Loucy (cell line): ENCODE results near the gene GRIP1.

Experiments
- H2AFZ ChIP-seq: fragments of 200-600 bp; sonication (generic); 2 replicates; pipeline ENCODE4 v1.6.0; 2016; ENCODE audit warnings: antibody characterized with exemption, mild to moderate bottlenecking, low read length, moderate library complexity
- H3F3A ChIP-seq: fragments of 200-600 bp; 2 replicates; pipeline ENCODE4 v1.6.0; 2016; ENCODE audit warnings: antibody characterized with exemption, low read depth, mild to moderate bottlenecking
- H3K27me3 ChIP-seq: fragments of 200-600 bp; sonication (generic); 2 replicates; pipeline ENCODE4 v1.6.1; 2014; ENCODE audit warnings: low read length, mild to moderate bottlenecking; ENCODE audit not compliant: insufficient read depth, poor library complexity, severe bottlenecking
- H3K36me3 ChIP-seq: fragments of 200-600 bp; sonication (generic); 2 replicates; pipeline ENCODE4 v1.6.1; 2016; ENCODE audit warnings: low read length; ENCODE audit not compliant: insufficient read depth
- H3K4me1 ChIP-seq: fragments of 200-600 bp; sonication (generic); 2 replicates; pipeline ENCODE4 v1.5.1; 2014; ENCODE audit warnings: low read length, mild to moderate bottlenecking; ENCODE audit not compliant: insufficient read depth, poor library complexity, severe bottlenecking
- H3K4me2 ChIP-seq: fragments of 200-600 bp; sonication (generic); 2 replicates; pipeline ENCODE4 v1.6.0; 2014; ENCODE audit warnings: antibody characterized with exemption, low read length, low read depth, mild to moderate bottlenecking; ENCODE audit not compliant: poor library complexity, severe bottlenecking
- H3K4me3 ChIP-seq: fragments of 200-600 bp; sonication (generic); 2 replicates; pipeline ENCODE4 v1.5.1; 2014; ENCODE audit warnings: low read length, mild to moderate bottlenecking, mixed read lengths; ENCODE audit not compliant: poor library complexity, severe bottlenecking
- H3K79me2 ChIP-seq: fragments of 200-600 bp; sonication (generic); 2 replicates; pipeline ENCODE4 v1.6.1; 2014; ENCODE audit warnings: low read length; ENCODE audit not compliant: insufficient read depth
- H3K9ac ChIP-seq: fragments of 200-600 bp; sonication (generic); 2 replicates; pipeline ENCODE4 v1.6.0; 2014; ENCODE audit warnings: mild to moderate bottlenecking, low read depth, low read length, moderate library complexity; ENCODE audit not compliant: poor library complexity, severe bottlenecking
- H3K9me2 ChIP-seq: fragments of 200-600 bp; sonication (generic); replicated peaks from 2 replicates; pipeline ENCODE4 v1.6.1; 2016; ENCODE audit warnings: low read depth, low read length, mixed read lengths
- H3K9me3 ChIP-seq: fragments of 200-600 bp; sonication (generic); 2 replicates; pipeline ENCODE4 v1.6.1; 2014; ENCODE audit warnings: mild to moderate bottlenecking, antibody characterized with exemption, low read length, low read depth; ENCODE audit not compliant: insufficient read depth
- H4K20me1 ChIP-seq: fragments of 200-600 bp; sonication (generic); 2 replicates; pipeline ENCODE4 v1.6.0; 2014; ENCODE audit warnings: antibody characterized with exemption, low read length, mild to moderate bottlenecking; ENCODE audit not compliant: insufficient read depth, poor library complexity, severe bottlenecking
- CTCF ChIP-seq: fragments of 200-600 bp; sonication (generic); conservative IDR thresholded peaks from 2 replicates; pipeline ENCODE4 v1.5.1; 2014; ENCODE audit warnings: mild to moderate bottlenecking, antibody characterized with exemption, low read length
- EZH2phosphoT487 ChIP-seq: fragments of 200-600 bp; IDR thresholded peaks from 2 replicates; pipeline ENCODE4 v1.6.1; 2018; ENCODE audit warnings: antibody characterized with exemption, mild to moderate bottlenecking, moderate library complexity, borderline replicate concordance

The GRIP1 gene

GRCh38 chr12:66679461-66680084 lies 697 bp upstream of the GRIP1 start:
- TF ChIP-seq CTCF (no peak), EZH2phosphoT487 (no peak)
- no peaks in the 10 kb centered on the region for H3F3A ChIP-seq
- H3K9me2 ChIP-seq, result no peaks in the 10 kb centered on the region
- H3K79me2 ChIP-seq, result no peaks in the 10 kb centered on the region
- H3K4me2 ChIP-seq, result no peak overlapping the region
- H3K4me1 ChIP-seq, result no peaks in the 10 kb centered on the region
- peaks cover 8% of the 10 kb centered on the region for H3K27me3 ChIP-seq
- no peak overlapping the region for H3K9ac ChIP-seq
- H3K36me3 ChIP-seq, result no peaks in the 10 kb centered on the region
- no peak overlapping the region for H3K4me3 ChIP-seq
- H2AFZ ChIP-seq, result no peak overlapping the region
- H3K9me3 ChIP-seq, result no peaks in the 10 kb centered on the region
- H4K20me1 ChIP-seq, result no peaks in the 10 kb centered on the region

GRCh38 chr12:66676241-66676640 lies 2.6 kb downstream of the GRIP1 start:
- Histone ChIP-seq H3K27me3 (peaks cover 8% of the 10 kb centered on the region), H3K9me2 (no peaks in the 10 kb centered on the region), H4K20me1 (no peaks in the 10 kb centered on the region), H3F3A (no peaks in the 10 kb centered on the region), H3K4me1 (no peaks in the 10 kb centered on the region), H3K9ac (no peak overlapping the region), H3K4me3 (no peak overlapping the region), H3K4me2 (no peak overlapping the region), H3K9me3 (no peaks in the 10 kb centered on the region), H2AFZ (no peak overlapping the region), H3K36me3 (no peaks in the 10 kb centered on the region), H3K79me2 (no peaks in the 10 kb centered on the region)
- TF ChIP-seq CTCF (no peak), EZH2phosphoT487 (no peak)

GRCh38 chr12:66674495-66675122 lies 4.3 kb downstream of the GRIP1 start:
- no peaks in the 10 kb centered on the region for H3K4me1 ChIP-seq
- TF ChIP-seq CTCF (no peak), EZH2phosphoT487 (no peak)
- H4K20me1 ChIP-seq, result no peaks in the 10 kb centered on the region
- no peaks in the 10 kb centered on the region for H3K27me3 ChIP-seq
- no peak overlapping the region for H2AFZ ChIP-seq
- no peaks in the 10 kb centered on the region for H3K9me2 ChIP-seq
- H3K4me3 ChIP-seq, result no peak overlapping the region
- H3K4me2 ChIP-seq, result no peak overlapping the region
- no peaks in the 10 kb centered on the region for H3K79me2 ChIP-seq
- H3K9me3 ChIP-seq, result no peaks in the 10 kb centered on the region
- H3F3A ChIP-seq, result no peaks in the 10 kb centered on the region
- no peaks in the 10 kb centered on the region for H3K36me3 ChIP-seq
- no peak overlapping the region for H3K9ac ChIP-seq
